Thoracic aorta (tissue), 2 donors: ENCODE results near the gene BANF2. TPM values are rescaled to one million over a fixed set of nuclear protein-coding genes. Genes with fewer than 3 reads are reported as not detected.

Source experiments
- ATAC-seq: fragments of 150-250 bp; one replicate; pipeline ENCODE4 v1.8.0; 2017; ENCODE audit warnings: low read depth; ENCODE audit not compliant: insufficient number of reproducible peaks, low FRiP score
- DNase-seq: peaks from one replicate; pipeline ENCODE4 v3.0.0-alpha.2; 2020; ENCODE audit warnings: low spot score
- H3K27ac ChIP-seq, 2 donors: fragments of 200-600 bp; sonication (generic); 1 replicate in 1 of 2; 2 replicates in 1 of 2; pipeline ENCODE4 v1.5.1; 2016; ENCODE audit warnings: mild to moderate bottlenecking in 2 of 2, moderate library complexity in 2 of 2
- H3K27me3 ChIP-seq: fragments of 200-600 bp; sonication (generic); replicated peaks from 2 replicates; pipeline ENCODE4 v1.6.0; 2016; ENCODE audit warnings: mild to moderate bottlenecking; ENCODE audit not compliant: insufficient read depth
- H3K36me3 ChIP-seq: fragments of 200-600 bp; sonication (generic); one replicate; pipeline ENCODE4 v1.5.1; 2016
- H3K4me1 ChIP-seq, 2 donors: fragments of 200-600 bp; sonication (generic); 1 replicate in 1 of 2; 2 replicates in 1 of 2; pipeline versions ENCODE4 v1.5.1 to v1.6.0; 2016; ENCODE audit warnings: low read depth in 2 of 2, mild to moderate bottlenecking in 1 of 2; ENCODE audit not compliant: control insufficient read depth in 1 of 2
- H3K4me3 ChIP-seq: fragments of 200-600 bp; sonication (generic); 2 replicates; pipeline ENCODE4 v1.5.1; 2016; ENCODE audit warnings: mild to moderate bottlenecking
- H3K9me3 ChIP-seq: fragments of 200-600 bp; sonication (generic); 2 replicates; pipeline ENCODE4 v1.5.1; 2016
- total RNA-seq, 2 donors: library from RNA; depleted of rRNA; stranded (reverse); fragments of >200 nt; gene quantifications; one replicate each; pipeline versions ENCODE4 v1.1.0 to v1.2.3, GENCODE V29; 2016
- TF ChIP-seq, protein P1 (sequence below): fragments of 200-600 bp; sonication (generic); IDR thresholded peaks from one replicate; pipeline ENCODE4 v1.5.1; 2019; ENCODE audit warnings: antibody characterized with exemption

The BANF2 gene
- total RNA-seq, 2 donors from 2014 or later, result not detected

DNA sequence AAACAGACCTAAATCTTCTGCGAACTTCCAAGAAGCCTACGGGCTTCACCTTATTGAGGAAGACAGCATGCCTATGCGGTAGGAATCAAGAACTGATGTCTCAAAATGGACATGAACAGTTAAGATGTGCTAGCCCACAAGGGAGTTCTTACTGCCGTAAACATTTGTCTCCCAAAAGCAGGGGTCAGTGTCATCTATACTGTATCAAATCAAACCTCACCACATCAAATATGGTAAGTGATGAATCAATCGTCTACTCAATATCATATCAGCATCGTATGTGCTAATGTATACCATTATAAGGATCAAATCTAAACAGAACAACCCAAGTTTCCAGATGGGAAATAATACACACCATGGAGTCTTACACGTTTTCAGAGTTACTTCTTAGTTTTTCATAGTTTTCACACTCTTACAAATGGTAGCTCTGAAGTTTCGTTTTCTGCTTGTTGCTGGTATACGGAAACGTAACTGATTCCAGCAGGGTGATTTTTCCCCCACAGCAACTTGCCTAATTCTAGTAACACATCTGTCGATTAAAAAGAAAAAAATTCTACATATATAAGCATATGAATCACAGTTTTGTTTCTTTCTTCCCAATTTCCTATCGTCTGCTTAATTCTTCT lies 30.3 kb upstream of the BANF2 start:
- TF ChIP-seq, protein P1, sequence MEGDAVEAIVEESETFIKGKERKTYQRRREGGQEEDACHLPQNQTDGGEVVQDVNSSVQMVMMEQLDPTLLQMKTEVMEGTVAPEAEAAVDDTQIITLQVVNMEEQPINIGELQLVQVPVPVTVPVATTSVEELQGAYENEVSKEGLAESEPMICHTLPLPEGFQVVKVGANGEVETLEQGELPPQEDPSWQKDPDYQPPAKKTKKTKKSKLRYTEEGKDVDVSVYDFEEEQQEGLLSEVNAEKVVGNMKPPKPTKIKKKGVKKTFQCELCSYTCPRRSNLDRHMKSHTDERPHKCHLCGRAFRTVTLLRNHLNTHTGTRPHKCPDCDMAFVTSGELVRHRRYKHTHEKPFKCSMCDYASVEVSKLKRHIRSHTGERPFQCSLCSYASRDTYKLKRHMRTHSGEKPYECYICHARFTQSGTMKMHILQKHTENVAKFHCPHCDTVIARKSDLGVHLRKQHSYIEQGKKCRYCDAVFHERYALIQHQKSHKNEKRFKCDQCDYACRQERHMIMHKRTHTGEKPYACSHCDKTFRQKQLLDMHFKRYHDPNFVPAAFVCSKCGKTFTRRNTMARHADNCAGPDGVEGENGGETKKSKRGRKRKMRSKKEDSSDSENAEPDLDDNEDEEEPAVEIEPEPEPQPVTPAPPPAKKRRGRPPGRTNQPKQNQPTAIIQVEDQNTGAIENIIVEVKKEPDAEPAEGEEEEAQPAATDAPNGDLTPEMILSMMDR, result no peak
- no peak for DNase-seq

DNA sequence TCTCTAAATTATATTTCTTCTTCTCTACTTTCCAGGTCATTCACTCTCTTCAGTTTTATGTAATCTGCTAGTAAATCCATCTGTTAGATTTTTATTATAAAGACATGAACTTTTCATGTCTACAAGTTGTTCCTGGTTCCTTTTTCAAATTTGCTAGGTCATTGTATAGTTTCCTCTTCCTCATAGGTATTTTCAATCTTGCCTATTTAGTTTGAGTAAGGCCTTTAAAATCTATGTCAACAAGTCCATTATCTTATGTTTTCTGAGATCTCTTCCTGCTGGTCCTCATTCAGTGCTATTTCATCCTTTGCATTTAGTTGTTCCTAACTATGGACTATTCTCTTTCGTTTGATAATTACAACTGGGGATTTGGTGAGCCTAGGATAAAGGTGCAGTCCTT lies 28.8 kb upstream of the BANF2 start:
- TF ChIP-seq, protein P1, result no peak
- no peak overlapping the region for H3K27ac ChIP-seq
- no peak for DNase-seq
- H3K9me3 ChIP-seq, result no peaks in the 10 kb centered on the region
- H3K4me3 ChIP-seq, result no peak overlapping the region
- ATAC-seq, result no peak
- peaks cover 25 to 41% of the 10 kb centered on the region in 2 donors for H3K4me1 ChIP-seq
- peaks cover 3% of the 10 kb centered on the region for H3K36me3 ChIP-seq
- H3K27me3 ChIP-seq, result no peaks in the 10 kb centered on the region

More for the DNA sequence above, 30.3 kb upstream of the BANF2 start:
- no peak for ATAC-seq
- Histone ChIP-seq H3K27me3 (no peaks in the 10 kb centered on the region), H3K4me3 (no peak overlapping the region), H3K36me3 (no peaks in the 10 kb centered on the region), H3K9me3 (no peaks in the 10 kb centered on the region), H3K27ac (no peak overlapping the region), H3K4me1 (peaks cover 19 to 35% of the 10 kb centered on the region in 2 donors)

DNA sequence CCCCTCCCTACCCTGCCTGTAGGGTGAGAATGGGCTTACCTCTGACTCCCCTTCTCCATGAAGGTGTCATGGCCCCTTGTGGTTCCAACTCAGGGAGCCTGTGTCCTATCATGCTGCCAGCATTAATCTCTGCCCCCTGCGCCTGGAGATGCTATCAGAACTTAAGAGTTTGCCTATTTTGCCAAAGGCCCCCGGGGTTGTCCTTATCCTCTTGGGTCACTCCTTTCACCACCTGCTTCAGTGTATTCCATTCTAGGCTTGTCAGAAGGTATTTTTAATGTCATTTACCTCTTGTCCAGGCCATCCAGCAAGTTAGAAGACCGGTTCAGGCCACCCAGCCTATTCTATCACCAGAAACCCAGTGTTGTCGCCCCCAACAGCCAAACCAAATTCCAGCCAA lies 28.2 kb upstream of the BANF2 start:
- peaks cover 28 to 41% of the 10 kb centered on the region in 2 donors for H3K4me1 ChIP-seq
- TF ChIP-seq, protein P1, result no peak
- no peak for DNase-seq

DNA sequence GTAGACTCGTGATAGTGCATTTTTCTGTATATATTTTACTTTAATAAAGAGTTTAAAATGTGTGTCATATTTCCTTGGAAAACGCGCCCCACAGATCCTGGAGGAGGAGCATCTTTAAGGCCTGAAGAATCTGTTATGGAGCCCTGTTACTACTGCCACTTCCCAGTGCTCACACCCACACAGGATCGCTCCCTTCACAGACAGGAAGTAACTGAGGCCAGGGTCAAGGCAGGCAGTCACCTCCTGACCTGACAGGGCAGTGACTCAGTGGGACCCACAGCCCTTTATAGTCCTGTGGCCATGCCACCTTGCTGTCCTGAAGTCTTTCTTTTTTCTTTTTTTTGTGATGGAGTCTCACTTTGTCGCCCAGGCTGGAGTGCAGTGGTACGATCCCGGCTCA lies 26.7 kb upstream of the BANF2 start:
- no peak for DNase-seq
- Histone ChIP-seq H3K36me3 (peaks cover 4% of the 10 kb centered on the region), H3K27ac (no peak overlapping the region)

More for the DNA sequence above, 28.2 kb upstream of the BANF2 start:
- Histone ChIP-seq H3K27me3 (no peaks in the 10 kb centered on the region), H3K9me3 (no peaks in the 10 kb centered on the region), H3K4me3 (no peak overlapping the region), H3K27ac (no peak overlapping the region), H3K36me3 (peaks cover 4% of the 10 kb centered on the region)
- ATAC-seq, result no peak

DNA sequence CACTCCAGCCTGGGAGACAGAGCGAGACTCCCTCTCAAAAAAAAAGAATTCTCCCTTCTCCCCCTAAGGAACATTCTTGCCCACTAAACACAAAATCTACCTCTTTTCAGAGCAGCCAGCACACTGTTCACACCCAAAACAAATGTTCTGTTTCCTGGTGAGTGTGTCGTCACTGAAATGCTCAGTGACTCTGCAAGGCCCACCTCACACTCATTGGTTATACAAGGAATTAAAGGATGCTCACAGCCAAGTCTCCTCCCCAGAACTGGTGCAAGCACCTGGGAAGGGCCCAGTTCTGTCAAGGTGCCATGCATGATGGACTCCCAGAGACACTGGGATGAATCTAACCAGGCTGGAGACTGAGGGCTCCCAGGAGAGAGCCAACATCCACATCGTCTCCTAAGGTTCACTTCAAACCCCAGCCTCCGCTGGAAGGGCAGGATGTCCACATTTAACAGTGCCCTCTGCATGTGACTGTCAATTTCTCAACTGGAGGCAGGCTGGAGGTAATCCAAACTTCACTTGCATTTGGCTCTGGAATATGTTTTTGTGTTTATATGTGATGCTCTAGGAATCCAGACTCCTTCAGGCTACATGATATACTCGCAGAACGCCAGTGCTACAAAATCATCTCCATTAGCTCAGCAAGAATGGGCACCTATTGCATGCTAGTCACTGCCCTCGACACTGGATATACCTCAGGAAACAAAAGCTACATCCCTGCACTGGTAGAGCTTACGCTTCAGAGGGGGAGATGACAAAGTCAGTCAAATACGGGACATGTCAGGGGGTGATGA lies 24.8 kb upstream of the BANF2 start:
- TF ChIP-seq, protein P1, result no peak
- Histone ChIP-seq H3K27me3 (no peaks in the 10 kb centered on the region), H3K36me3 (peaks cover 4% of the 10 kb centered on the region), H3K4me1 (peaks cover 30 to 52% of the 10 kb centered on the region in 2 donors), H3K27ac (no peak overlapping the region), H3K4me3 (no peak overlapping the region), H3K9me3 (no peaks in the 10 kb centered on the region)
- DNase-seq (no peak), ATAC-seq (no peak)

More for the DNA sequence above, 26.7 kb upstream of the BANF2 start:
- Histone ChIP-seq H3K27me3 (no peaks in the 10 kb centered on the region), H3K9me3 (no peaks in the 10 kb centered on the region), H3K4me1 (peaks cover 27 to 44% of the 10 kb centered on the region in 2 donors), H3K4me3 (no peak overlapping the region)
- TF ChIP-seq, protein P1, result no peak
- ATAC-seq, result no peak
